ENCODE data around the gene PLAGL1. TPM values are rescaled to one million over a fixed set of nuclear protein-coding genes. Genes with fewer than 3 reads are reported as not detected.
A peak's percentile ranks its signal among the peaks of the same experiment; 100 is the strongest.

The PLAGL1 gene
- polyA plus RNA-seq, 3 donors = 11.6 to 60.7 (median 16.7) TPM

GRCh38 chr6:144008846-144009245 is 787 bp upstream of the PLAGL1 start:
- no peak for DNase-seq
- Mint-ChIP-seq H3K27me3 (ENCODE audit: low read depth in 3 of 3) (peaks cover 0 to 12% (median 0%) of the 10 kb centered on the region in 3 donors), H3K27ac (no peak overlapping the region), H3K4me1 (peaks cover 19% of the 10 kb centered on the region), H3K36me3 (peaks cover 0 to 2% of the 10 kb centered on the region in 2 donors), H3K9me3 (peaks cover 2 to 17% (median 6%) of the 10 kb centered on the region in 7 donors), H3K4me3 (peak overlapping the region; percentile 59 to 66)
- H3K9me3 ChIP-seq (replicated peaks in 1 of 2; ENCODE audit: control insufficient read depth in 1 of 2, insufficient read depth in 1 of 2, low read length in 2 of 2) = peaks cover 4 to 6% of the 10 kb centered on the region in 2 donors
- TF ChIP-seq CTCF (IDR thresholded peaks at IDR 0.05) = no peak
- intact Hi-C loops (cut with micrococcal nuclease) = no loop called here
- H3K27me3 ChIP-seq (ENCODE audit: control insufficient read depth in 2 of 2, insufficient read depth in 2 of 2, low read length in 2 of 2) = no peaks in the 10 kb centered on the region
- H3K79me2 ChIP-seq (ENCODE audit: insufficient read depth, low read length) = peaks cover 3% of the 10 kb centered on the region
- H3K27ac ChIP-seq (ENCODE audit: low read depth in 1 of 2, low read length in 2 of 2) = no peak overlapping the region
- H3K36me3 ChIP-seq (replicated peaks in 1 of 2; ENCODE audit: control insufficient read depth in 1 of 2, insufficient read depth in 2 of 2, low read length in 2 of 2) = no peaks in the 10 kb centered on the region
- peaks cover 7 to 11% of the 10 kb centered on the region in 2 donors for H3K4me1 ChIP-seq (ENCODE audit: control insufficient read depth in 1 of 2, insufficient read depth in 2 of 2, low read length in 2 of 2)
- no peak overlapping the region for H3K9ac ChIP-seq (ENCODE audit: insufficient read depth, low read length, poor library complexity, severe bottlenecking)
- no peak overlapping the region for H3K4me3 ChIP-seq (replicated peaks in 1 of 3; ENCODE audit: low read depth in 2 of 3, low read length in 3 of 3)
- H3K4me2 ChIP-seq (replicated peaks; ENCODE audit: extremely low read depth, low read length, poor library complexity, severe bottlenecking) = peak overlapping the region; percentile 67
- 95% methylated on average over 3 of the region's 9 CpGs for WGBS (ENCODE audit: insufficient coverage)
- no peaks in the 10 kb centered on the region for H4K20me1 ChIP-seq (ENCODE audit: insufficient read depth, low read length)
- H2AFZ ChIP-seq (ENCODE audit: insufficient read depth, low read depth, low read length, poor library complexity, severe bottlenecking) = peak overlapping the region; percentile 63

GRCh38 chr6:144007478-144008119 is 460 bp downstream of the PLAGL1 start:
- Histone ChIP-seq H3K4me2 (replicated peaks; ENCODE audit: extremely low read depth, low read length, poor library complexity, severe bottlenecking) (peak overlapping the region; percentile 67), H3K79me2 (ENCODE audit: insufficient read depth, low read length) (no peaks in the 10 kb centered on the region), H3K36me3 (replicated peaks in 1 of 2; ENCODE audit: control insufficient read depth in 1 of 2, insufficient read depth in 2 of 2, low read length in 2 of 2) (no peaks in the 10 kb centered on the region), H3K9ac (ENCODE audit: insufficient read depth, low read length, poor library complexity, severe bottlenecking) (peak overlapping the region; percentile 49), H4K20me1 (ENCODE audit: insufficient read depth, low read length) (no peaks in the 10 kb centered on the region), H3K4me3 (replicated peaks in 1 of 3; ENCODE audit: low read depth in 2 of 3, low read length in 3 of 3) (peak overlapping the region; percentile 26 to 74 (median 48)), H3K27ac (ENCODE audit: low read depth in 1 of 2, low read length in 2 of 2) (no peak overlapping the region), H3K4me1 (ENCODE audit: control insufficient read depth in 1 of 2, insufficient read depth in 2 of 2, low read length in 2 of 2) (peaks cover 7 to 11% of the 10 kb centered on the region in 2 donors), H2AFZ (ENCODE audit: insufficient read depth, low read depth, low read length, poor library complexity, severe bottlenecking) (peak overlapping the region; percentile 63), H3K9me3 (replicated peaks in 1 of 2; ENCODE audit: control insufficient read depth in 1 of 2, insufficient read depth in 1 of 2, low read length in 2 of 2) (peaks cover 4 to 6% of the 10 kb centered on the region in 2 donors), H3K27me3 (ENCODE audit: control insufficient read depth in 2 of 2, insufficient read depth in 2 of 2, low read length in 2 of 2) (no peaks in the 10 kb centered on the region)
- no peak for TF ChIP-seq CTCF (IDR thresholded peaks at IDR 0.05)
- 30% methylated on average over 46 of the region's 52 CpGs for WGBS (ENCODE audit: insufficient coverage)
- H3K36me3 Mint-ChIP-seq = peaks cover 4 to 6% of the 10 kb centered on the region in 2 donors
- H3K4me1 Mint-ChIP-seq = peaks cover 14% of the 10 kb centered on the region
- H3K4me3 Mint-ChIP-seq = peak overlapping the region; percentile 75 to 89
- no peak overlapping the region for H3K27ac Mint-ChIP-seq
- peaks cover 5 to 25% (median 10%) of the 10 kb centered on the region in 7 donors for H3K9me3 Mint-ChIP-seq
- intact Hi-C loops (cut with micrococcal nuclease) = no loop called here
- H3K27me3 Mint-ChIP-seq (ENCODE audit: low read depth in 3 of 3) = peaks cover 0 to 12% (median 2%) of the 10 kb centered on the region in 3 donors
- DNase-seq = no peak

Measured in CD14-positive monocyte (primary cell).